Kidney epithelial cell (primary cell): Measurements from ENCODE around the gene OTUD5. TPM values are rescaled to one million over a fixed set of nuclear protein-coding genes. Genes with fewer than 3 reads are reported as not detected.

Experiments
- DNase-seq: peaks from one replicate; pipeline ENCODE4 v3.0.0-alpha.2; 2010; ENCODE audit warnings: low read depth
- H3K27me3 ChIP-seq: 2 replicates; pipeline ENCODE4 v1.6.0; 2011; ENCODE audit warnings: low read length; ENCODE audit not compliant: control insufficient read depth, insufficient read depth
- H3K36me3 ChIP-seq: 2 replicates; pipeline ENCODE4 v1.5.1; 2011; ENCODE audit warnings: low read length; ENCODE audit not compliant: control insufficient read depth, insufficient read depth
- H3K4me3 ChIP-seq: 2 replicates; pipeline ENCODE4 v1.5.1; 2011; ENCODE audit warnings: low read depth, mild to moderate bottlenecking, control low read depth, low read length
- CTCF ChIP-seq: IDR thresholded peaks from 2 replicates; pipeline ENCODE4 v1.5.1; 2011; ENCODE audit warnings: mild to moderate bottlenecking, moderate library complexity, low read length, control low read depth, inconsistent platforms; ENCODE audit not compliant: insufficient read depth, poor library complexity, severe bottlenecking
- total RNA-seq: library from RNA; depleted of rRNA; stranded (reverse); fragments of >200 nt; gene quantifications from 2 replicates; pipeline ENCODE4 v1.2.3, GENCODE V29; 2015

Gene OTUD5
- total RNA-seq, 1 donor from 2014 or later: 51.7 TPM

DNA sequence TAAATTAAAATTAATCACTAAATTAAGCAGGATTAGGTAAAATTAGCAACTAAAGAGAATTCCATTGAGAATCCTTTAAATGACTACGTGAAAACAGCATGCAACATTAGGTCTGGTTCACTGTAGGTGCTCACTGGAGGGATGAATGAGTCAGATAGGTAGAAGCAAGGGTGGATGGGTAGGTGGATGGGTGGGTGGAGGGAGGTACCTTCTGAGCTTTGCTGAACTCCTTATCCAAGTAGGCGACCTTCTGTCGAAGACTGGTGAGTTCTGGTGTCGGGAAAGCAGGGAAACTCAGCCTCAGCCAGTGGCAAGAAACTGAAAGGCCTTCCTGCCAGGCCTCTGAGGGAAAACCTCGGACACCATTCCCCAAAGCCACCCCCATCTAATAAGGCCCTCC, 41.6 kb upstream of the OTUD5 start:
- Histone ChIP-seq H3K36me3 (no peaks in the 10 kb centered on the region), H3K4me3 (no peak overlapping the region), H3K27me3 (no peaks in the 10 kb centered on the region)
- no peak for TF ChIP-seq CTCF
- no peak for DNase-seq

GRCh38 chrX:48998391-48998790, 41.0 kb upstream of the OTUD5 start:
- Histone ChIP-seq H3K4me3 (no peak overlapping the region), H3K27me3 (no peaks in the 10 kb centered on the region), H3K36me3 (no peaks in the 10 kb centered on the region)
- DNase-seq: no peak
- TF ChIP-seq CTCF: no peak

GRCh38 chrX:48997865-48998264, 40.5 kb upstream of the OTUD5 start:
- no peak for DNase-seq
- no peak for TF ChIP-seq CTCF
- no peaks in the 10 kb centered on the region for H3K27me3 ChIP-seq
- no peaks in the 10 kb centered on the region for H3K36me3 ChIP-seq
- H3K4me3 ChIP-seq: no peak overlapping the region

- TF ChIP-seq CTCF: no peak
- no peak for DNase-seq
- no peaks in the 10 kb centered on the region for H3K27me3 ChIP-seq
- no peak overlapping the region for H3K4me3 ChIP-seq
- no peaks in the 10 kb centered on the region for H3K36me3 ChIP-seq
These were observed 40.0 kb upstream of the OTUD5 start for GRCh38 chrX:48997455-48997854.

GRCh38 chrX:48996969-48997368, 39.6 kb upstream of the OTUD5 start:
- no peaks in the 10 kb centered on the region for H3K36me3 ChIP-seq
- no peak overlapping the region for H3K4me3 ChIP-seq
- TF ChIP-seq CTCF: no peak
- no peak for DNase-seq
- no peaks in the 10 kb centered on the region for H3K27me3 ChIP-seq

DNA sequence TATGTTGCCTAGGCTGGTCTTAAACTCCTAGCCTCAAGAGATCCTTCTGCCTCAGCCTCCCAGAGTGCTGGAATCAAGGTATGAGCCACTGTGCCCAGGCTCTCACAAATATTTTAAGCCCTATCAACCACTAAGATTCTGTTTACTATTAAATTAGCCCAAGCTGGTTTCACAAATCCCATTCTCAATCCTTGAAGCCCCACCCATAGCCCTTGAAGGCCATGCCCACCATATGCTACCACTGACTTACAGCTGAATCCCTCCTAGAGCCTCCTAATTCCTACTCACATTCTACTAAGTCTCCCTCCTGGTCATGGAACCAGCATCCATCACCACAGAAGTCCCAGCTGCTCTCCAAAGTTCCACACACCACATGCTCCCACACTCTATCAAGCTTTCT, 34.9 kb upstream of the OTUD5 start:
- DNase-seq: no peak
- no peak overlapping the region for H3K4me3 ChIP-seq
- no peak for TF ChIP-seq CTCF
- no peaks in the 10 kb centered on the region for H3K36me3 ChIP-seq
- H3K27me3 ChIP-seq: no peaks in the 10 kb centered on the region
